HG03103 (cell line): ENCODE results near the gene TBCK.
"Not testable (repeated sequence)": the region's sequence is repeated elsewhere in the genome, so short reads cannot be mapped to it uniquely, and the experiment has no call there.

ENCODE experiments used
- ATAC-seq: cut with Tn5 transposase; IDR thresholded peaks from one replicate; pipeline ENCODE4 v1.9.1; 2021; ENCODE audit warnings: low read depth; ENCODE audit not compliant: unreplicated experiment

Gene TBCK

GRCh38 chr4:106240699-106241098 lies 75.3 kb downstream of the TBCK start:
- ATAC-seq = no peak

DNA sequence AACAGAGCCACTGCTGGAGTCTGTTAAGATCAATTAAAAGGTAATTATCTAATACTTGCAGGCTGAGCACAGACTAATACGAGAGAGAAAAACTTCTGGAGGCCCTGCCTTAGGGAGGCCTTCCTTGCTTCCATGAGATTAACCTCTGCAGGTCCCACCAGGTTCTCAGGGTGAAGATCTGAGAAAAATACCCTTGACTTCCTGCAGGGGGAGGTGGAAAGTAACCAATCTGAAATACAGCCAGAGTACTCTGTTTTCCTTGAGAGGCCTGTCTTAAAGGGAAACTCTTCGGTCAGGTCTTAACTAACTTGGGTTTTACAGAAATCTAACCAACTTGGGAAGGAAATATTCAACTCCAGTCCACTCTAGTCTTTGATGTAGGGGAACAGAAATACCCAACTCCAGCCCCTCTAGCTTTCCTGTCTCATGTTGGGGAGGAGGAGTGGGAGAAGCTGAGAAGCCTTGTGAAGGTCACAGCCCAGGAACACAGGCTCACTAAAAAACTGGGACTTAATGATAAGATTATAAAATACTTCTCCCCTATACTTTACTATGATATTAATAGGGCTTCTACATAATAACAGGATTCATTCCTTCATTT lies 77.1 kb downstream of the TBCK start:
- ATAC-seq = peak; percentile 90

DNA sequence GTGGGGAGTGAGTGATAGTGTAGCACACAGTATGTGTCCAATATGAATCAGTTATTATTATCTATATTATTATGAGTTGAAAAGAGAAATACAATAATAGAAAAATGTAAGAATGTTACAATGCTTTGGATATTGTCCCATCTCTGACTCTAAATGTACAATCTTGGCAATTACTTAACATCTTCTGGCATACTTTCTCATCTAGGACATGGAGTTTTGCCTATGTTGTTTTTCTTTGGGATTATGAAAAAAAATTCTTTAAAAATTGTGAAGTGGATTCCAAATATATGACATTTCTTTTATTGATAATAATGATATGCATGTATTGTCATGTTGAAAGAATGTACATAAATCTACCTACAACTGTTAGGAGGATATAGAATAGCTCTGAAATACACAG lies 84.1 kb downstream of the TBCK start:
- ATAC-seq = no peak

- no peak for ATAC-seq
Observed at GRCh38 chr4:106222548-106222947, 93.5 kb downstream of the TBCK start.

- not testable (repeated sequence) for ATAC-seq
Observed at GRCh38 chr4:106213291-106213690, 102.7 kb downstream of the TBCK start.

DNA sequence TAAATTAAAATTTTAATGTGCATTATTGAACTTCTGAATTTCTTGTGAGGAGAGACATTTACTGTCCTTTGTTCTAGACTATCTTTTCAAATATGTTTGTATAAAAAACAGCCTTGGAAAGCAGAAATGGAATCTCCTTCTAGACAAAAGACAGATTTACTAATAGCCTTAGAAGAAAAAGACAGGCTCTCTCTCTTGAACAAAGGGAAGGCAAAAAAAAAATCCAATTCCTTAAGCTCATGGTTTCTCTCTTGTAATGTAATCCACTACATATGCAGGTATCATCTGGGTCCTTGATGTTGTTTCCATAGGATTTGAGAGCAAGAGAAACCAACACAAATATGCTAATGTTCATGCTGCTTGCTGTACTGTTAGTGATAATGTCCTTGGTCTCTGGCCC lies 106.0 kb downstream of the TBCK start:
- ATAC-seq = no peak

GRCh38 chr4:106208481-106209460 lies 107.2 kb downstream of the TBCK start:
- ATAC-seq = no peak

DNA sequence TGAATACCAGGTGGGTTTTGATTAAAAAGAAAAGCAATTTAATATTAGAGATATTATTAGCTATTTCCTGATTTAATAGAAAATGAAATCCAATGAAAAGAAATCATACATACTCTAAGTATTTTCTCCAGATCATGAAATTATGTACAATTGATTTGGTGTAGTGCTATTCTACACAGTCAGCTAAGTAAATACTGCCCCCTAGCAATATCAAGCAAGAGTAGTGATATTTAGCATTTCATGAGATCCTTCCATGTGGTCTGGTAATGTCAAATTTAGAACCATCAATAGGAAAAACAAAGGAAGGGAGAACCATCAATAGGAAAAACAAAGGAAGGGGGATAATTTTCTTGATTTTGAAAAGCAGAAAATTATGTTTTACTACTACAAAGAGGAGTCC lies 114.6 kb downstream of the TBCK start:
- no peak for ATAC-seq

GRCh38 chr4:106195435-106195950 lies 120.5 kb downstream of the TBCK start:
- ATAC-seq = no peak

DNA sequence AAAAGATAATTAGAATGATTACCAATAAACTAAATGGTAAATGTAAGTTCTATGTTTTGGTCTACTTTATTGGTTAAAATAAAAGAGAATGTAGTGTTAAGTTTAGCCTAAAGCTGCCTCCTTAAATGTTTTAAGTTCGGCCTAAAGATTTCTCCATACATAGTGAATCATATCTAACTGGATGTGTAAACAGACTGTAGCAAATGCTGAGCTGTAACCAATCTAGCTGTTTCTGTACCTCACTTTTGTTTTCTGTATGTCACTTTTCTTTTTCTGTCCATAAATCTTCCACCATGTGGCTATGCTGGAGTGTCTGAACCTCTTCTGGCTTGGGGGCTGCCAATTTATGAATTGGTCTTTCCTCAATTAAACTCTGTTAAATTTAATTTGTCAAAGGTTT lies 121.2 kb downstream of the TBCK start:
- ATAC-seq = no peak

- ATAC-seq = no peak
Observed at GRCh38 chr4:106192131-106192530, 123.9 kb downstream of the TBCK start.

DNA sequence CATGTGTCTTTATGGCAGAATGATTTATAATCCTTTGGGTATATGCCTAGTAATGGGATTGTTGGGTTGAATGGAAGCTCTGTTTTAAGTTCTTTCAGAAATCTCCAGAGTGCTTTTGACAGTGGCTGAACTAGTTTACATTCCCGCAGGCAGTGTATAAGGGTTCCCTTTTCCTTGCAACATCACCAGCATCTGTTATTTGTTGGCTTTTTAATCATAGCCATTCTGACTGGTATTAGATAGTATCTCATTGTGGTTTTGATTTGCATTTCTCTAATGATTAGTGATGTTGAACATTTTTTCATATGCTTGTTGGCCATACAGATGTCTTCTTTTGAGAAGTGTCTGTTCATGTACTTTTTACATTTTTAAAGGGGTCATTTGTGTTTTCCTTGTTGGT lies 129.8 kb downstream of the TBCK start:
- ATAC-seq = no peak

DNA sequence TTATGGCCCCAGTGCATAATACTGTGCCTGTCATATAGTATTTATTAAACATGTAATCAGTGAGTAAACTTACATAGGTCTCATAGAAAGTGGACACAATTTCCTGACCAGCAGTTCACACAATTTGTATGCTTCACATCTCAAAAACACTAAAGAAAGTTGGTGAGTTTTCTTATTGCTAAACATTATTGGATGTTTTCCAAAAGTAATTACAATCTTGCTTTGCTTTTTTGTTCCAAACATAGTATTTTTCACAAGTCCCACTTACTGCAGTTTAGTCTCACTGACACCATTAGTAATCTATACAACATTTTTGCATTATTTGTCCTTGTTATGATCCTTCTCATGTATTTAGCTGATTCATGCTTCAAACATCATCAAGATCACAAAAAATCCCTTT lies 132.5 kb downstream of the TBCK start:
- no peak for ATAC-seq

DNA sequence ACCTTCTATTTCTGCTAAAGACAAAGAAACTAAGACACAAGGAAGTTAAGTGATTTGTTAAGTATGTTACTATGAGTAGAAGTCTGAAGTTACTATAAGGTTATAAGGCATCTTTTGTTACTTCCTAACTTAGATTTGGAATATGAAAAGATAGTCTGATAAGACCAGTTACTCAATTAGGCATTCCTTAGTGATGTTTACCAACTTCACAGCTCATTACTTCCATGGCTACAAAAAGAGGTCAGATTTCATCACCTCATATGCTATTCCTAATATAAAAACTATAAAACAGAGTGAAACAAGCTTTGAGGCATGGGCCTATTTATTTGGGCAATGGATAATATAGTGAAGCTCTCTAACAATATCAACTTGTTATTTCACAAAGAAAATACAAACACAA lies 143.1 kb downstream of the TBCK start:
- no peak for ATAC-seq

- ATAC-seq = no peak
Observed at GRCh38 chr4:106165351-106166010, 150.5 kb downstream of the TBCK start.

GRCh38 chr4:106162278-106162677 lies 153.7 kb downstream of the TBCK start:
- no peak for ATAC-seq

GRCh38 chr4:106160560-106160959 lies 155.4 kb downstream of the TBCK start:
- ATAC-seq = no peak

DNA sequence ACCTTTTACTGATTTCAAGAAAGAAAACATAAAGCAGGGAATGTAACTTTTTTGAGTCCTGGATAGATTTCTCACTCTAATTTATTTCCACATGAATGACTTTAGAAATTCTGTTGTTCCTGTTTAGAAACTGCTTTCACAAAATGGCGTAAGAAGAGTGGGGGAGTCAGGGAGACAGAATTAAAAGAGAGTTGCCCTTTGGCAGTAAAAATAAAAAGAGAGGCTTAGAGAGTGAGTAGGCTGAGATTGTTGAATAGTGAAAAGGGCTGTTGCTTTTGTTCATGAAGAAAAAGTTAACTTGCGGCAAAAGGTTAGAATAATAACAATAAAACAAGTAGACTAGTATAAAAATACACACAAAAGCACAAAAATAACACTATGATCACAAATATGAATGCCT lies 166.1 kb downstream of the TBCK start:
- no peak for ATAC-seq

DNA sequence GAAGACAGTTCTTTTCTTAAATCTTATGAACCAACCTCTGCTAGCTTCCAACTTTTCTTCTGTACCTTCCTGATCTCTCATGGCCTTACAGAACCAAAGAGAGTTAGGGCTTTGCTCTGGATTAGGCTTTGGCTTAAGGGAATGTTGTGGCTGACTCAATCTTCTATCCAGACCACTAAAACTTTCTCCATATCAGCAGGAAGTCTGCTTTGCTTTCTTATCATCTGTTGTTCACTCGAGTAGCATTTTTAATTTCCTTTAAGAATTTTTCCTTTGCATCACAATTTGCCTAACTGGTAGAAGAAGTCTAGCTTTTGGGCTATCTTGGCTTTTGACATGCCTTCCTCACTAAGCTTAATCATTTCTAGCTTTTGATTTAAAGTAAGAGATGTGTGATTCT lies 167.0 kb downstream of the TBCK start:
- no peak for ATAC-seq

- no peak for ATAC-seq
Observed at GRCh38 chr4:106142616-106143127, 173.3 kb downstream of the TBCK start.

DNA sequence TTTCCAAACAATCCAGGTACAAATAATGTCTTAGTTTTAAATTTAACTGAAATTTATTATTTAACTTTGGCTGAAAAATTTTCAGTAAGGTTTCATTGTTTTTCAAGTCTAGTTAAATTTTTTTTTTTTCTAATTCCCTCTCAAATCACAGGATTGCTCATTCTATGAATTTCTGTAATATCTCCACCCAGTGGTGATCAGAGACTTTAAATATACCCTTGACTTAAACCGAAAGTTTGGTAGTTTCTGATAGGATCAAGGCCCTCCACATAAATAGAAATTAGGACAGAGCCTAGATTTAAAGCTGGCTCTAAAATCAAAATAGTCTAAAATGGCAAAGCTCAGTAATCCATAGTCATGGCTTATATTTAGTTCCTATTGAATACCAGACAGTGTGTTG lies 175.4 kb downstream of the TBCK start:
- no peak for ATAC-seq
